OCI-LY1 (cell line): ENCODE data around the gene POU5F1.

Experiments
- CTCF ChIP-seq: fragments of 200-600 bp; sonication (generic), shearing (Covaris generic); IDR thresholded peaks from 2 replicates; pipeline ENCODE4 v1.5.1; 2017; ENCODE audit warnings: mild to moderate bottlenecking, antibody characterized with exemption, low read length, moderate library complexity, mixed read lengths
- EZH2 ChIP-seq: fragments of 200-600 bp; sonication (generic), shearing (Covaris generic); IDR thresholded peaks from 2 replicates; pipeline ENCODE4 v1.8.0; 2017; ENCODE audit warnings: borderline replicate concordance, mixed run types, mild to moderate bottlenecking, antibody characterized with exemption, low read length, moderate library complexity, mixed read lengths

DNA sequence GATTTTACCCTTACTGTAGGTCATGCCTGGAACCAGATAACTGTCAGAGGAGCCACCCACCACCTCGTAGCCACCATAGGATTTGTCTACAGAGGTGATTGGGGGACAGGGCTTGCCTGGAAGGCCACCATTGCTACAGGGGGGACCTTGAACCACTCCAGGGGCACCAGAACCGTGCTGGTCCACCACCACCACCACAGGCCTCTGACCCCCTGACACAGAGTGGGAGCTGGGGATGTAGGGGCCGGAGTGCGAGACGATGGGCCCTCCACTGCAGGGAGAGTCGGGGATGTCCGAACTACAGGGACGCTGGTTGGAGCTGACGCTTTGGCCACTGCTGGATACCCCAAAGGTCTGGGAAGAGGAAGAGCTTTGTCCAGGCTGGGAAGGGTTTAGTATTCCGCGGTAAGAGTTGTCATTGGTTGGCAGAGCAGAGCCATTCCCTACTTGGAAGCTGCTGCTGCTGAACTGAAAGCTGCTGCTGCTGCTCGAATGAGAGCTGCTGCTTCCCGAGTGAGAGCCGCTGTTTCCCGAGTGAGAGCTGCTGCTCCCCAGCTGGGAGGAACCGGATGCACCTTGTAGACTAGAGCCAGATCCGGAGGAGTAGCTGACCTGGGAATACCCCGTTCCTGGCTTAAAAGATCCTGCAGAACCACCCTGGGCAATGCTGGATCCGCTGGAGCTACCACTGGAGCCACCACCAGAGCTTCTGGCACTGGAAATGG, 53.7 kb downstream of the POU5F1 start:
- TF ChIP-seq CTCF: no peak
- no peak for TF ChIP-seq EZH2
